Midbrain (tissue), 1 donor: ENCODE data around the gene TNNI3K.

ENCODE experiments used
- DNase-seq: peaks from one replicate; lab custom pipeline; 2025; lab: John Stamatoyannopoulos, UW

TNNI3K gene

GRCh38 chr1:74570797-74571492 is 335.8 kb downstream of the TNNI3K start:
- DNase-seq: no peak

- DNase-seq: no peak
These were observed 336.3 kb downstream of the TNNI3K start for GRCh38 chr1:74571493-74571800.

GRCh38 chr1:74571891-74572290 is 336.7 kb downstream of the TNNI3K start:
- no peak for DNase-seq

- no peak for DNase-seq
These were observed 342.9 kb downstream of the TNNI3K start for GRCh38 chr1:74578101-74578500.

GRCh38 chr1:74579425-74579824 is 344.2 kb downstream of the TNNI3K start:
- no peak for DNase-seq

- DNase-seq: no peak
These were observed 348.2 kb downstream of the TNNI3K start for GRCh38 chr1:74583397-74583796.

GRCh38 chr1:74584185-74584584 is 349.0 kb downstream of the TNNI3K start:
- no peak for DNase-seq

- DNase-seq: no peak
These were observed 351.2 kb downstream of the TNNI3K start for GRCh38 chr1:74586253-74586897.

- DNase-seq: no peak
These were observed 352.7 kb downstream of the TNNI3K start for GRCh38 chr1:74587888-74588287.

GRCh38 chr1:74590288-74590687 is 355.1 kb downstream of the TNNI3K start:
- DNase-seq: no peak

- DNase-seq: no peak
These were observed 356.8 kb downstream of the TNNI3K start for GRCh38 chr1:74591949-74592348.

GRCh38 chr1:74592580-74593355 is 357.6 kb downstream of the TNNI3K start:
- DNase-seq: no peak
